HepG2 (cell line): ENCODE measurements around the gene PPP1R18. TPM values are rescaled to one million over a fixed set of nuclear protein-coding genes. Genes with fewer than 3 reads are reported as not detected.

Experiments used
- AFF4 ChIP-seq: sonication (generic); formaldehyde crosslinking; IDR thresholded peaks from 2 replicates; pipeline ENCODE4 v1.4.0; 2020; ENCODE audit warnings: missing genetic modification reagents
- ATF7 ChIP-seq, 2 experiments: fragments of 450-650 bp in 1 of 2; sonication (generic) in 1 of 2; formaldehyde crosslinking in 1 of 2; IDR thresholded peaks; 2 replicates each; pipeline versions ENCODE4 v1.4.0 to v1.6.1; 2016 to 2020; ENCODE audit warnings: antibody characterized with exemption in 1 of 2, mild to moderate bottlenecking in 1 of 2, missing genetic modification reagents in 1 of 2
- ESRRA ChIP-seq: sonication (generic); formaldehyde crosslinking; IDR thresholded peaks from 2 replicates; pipeline ENCODE4 v1.5.1; 2020; ENCODE audit warnings: mild to moderate bottlenecking, low read depth, missing genetic modification reagents
- HNF1B ChIP-seq: sonication (generic); formaldehyde crosslinking; IDR thresholded peaks from 2 replicates; pipeline ENCODE4 v1.5.1; 2020; ENCODE audit warnings: mild to moderate bottlenecking, moderate library complexity, missing genetic modification reagents
- HNRNPH1 ChIP-seq: fragments of 200-400 bp; formaldehyde crosslinking; optimal IDR thresholded peaks from 2 replicates; pipeline ENCODE3; 2017; ENCODE audit warnings: mild to moderate bottlenecking, low read depth, low read length
- MYNN ChIP-seq: sonication (generic); formaldehyde crosslinking; IDR thresholded peaks from 2 replicates; pipeline ENCODE4 v1.4.0; 2020; ENCODE audit warnings: mild to moderate bottlenecking, low read depth, missing genetic modification reagents
- NFAT5 ChIP-seq: sonication (generic); formaldehyde crosslinking; IDR thresholded peaks from 2 replicates; pipeline ENCODE4 v1.4.0; 2020; ENCODE audit warnings: missing genetic modification reagents
- RFX5 ChIP-seq: IDR thresholded peaks from 2 replicates; pipeline ENCODE4 v1.6.1; 2011; ENCODE audit warnings: low read depth, low read length, improper control_type of control experiment
- RFXANK ChIP-seq: IDR thresholded peaks from 2 replicates; pipeline ENCODE4 v1.6.1; 2016
- SMC3 ChIP-seq: IDR thresholded peaks from 2 replicates; pipeline ENCODE4 v1.6.1; 2011; ENCODE audit warnings: low read length, improper control_type of control experiment
- TEF ChIP-seq: sonication (generic); formaldehyde crosslinking; IDR thresholded peaks from 2 replicates; pipeline ENCODE4 v1.5.0; 2020; ENCODE audit warnings: missing genetic modification reagents
- TOE1 ChIP-seq: sonication (generic); formaldehyde crosslinking; IDR thresholded peaks from 2 replicates; pipeline ENCODE4 v1.4.0; 2020; ENCODE audit warnings: mild to moderate bottlenecking, missing genetic modification reagents
- ZBTB38 ChIP-seq: sonication (generic); formaldehyde crosslinking; IDR thresholded peaks from 2 replicates; pipeline ENCODE4 v1.5.1; 2020; ENCODE audit warnings: mild to moderate bottlenecking, missing genetic modification reagents
- ZFAT ChIP-seq: sonication (generic); formaldehyde crosslinking; conservative IDR thresholded peaks from 2 replicates; pipeline ENCODE4 v1.8.1; 2023; ENCODE audit warnings: missing genetic modification reagents, inconsistent platforms
- ZFP36L1 ChIP-seq: sonication (generic); formaldehyde crosslinking; IDR thresholded peaks from 2 replicates; pipeline ENCODE4 v1.8.0; 2022; ENCODE audit warnings: mild to moderate bottlenecking, missing genetic modification reagents, moderate library complexity
- ZNF501 ChIP-seq: sonication (generic); formaldehyde crosslinking; IDR thresholded peaks from 2 replicates; pipeline ENCODE4 v1.5.1; 2020; ENCODE audit warnings: mild to moderate bottlenecking, moderate library complexity, missing genetic modification reagents
- ZNF547 ChIP-seq: sonication (generic); formaldehyde crosslinking; IDR thresholded peaks from 2 replicates; pipeline ENCODE4 v1.5.1; 2020; ENCODE audit warnings: mild to moderate bottlenecking, missing genetic modification reagents
- ZSCAN9 ChIP-seq: IDR thresholded peaks from 2 replicates; pipeline ENCODE4 v1.6.1; 2016; ENCODE audit warnings: borderline replicate concordance
- polyA plus RNA-seq, 8 experiments: library from polyadenylated mRNA; depleted of rRNA in 3 of 8; stranded (reverse) in 7 of 8; unstranded in 1 of 8; fragments of >200 nt; fragmentation: Illumina TruSeq in 4 of 8; extraction: Trizol in 4 of 8; gene quantifications; 2 replicates each; pipeline versions ENCODE4 v1.2.1 to v1.2.3, GENCODE V29; 2011 to 2016; ENCODE audit warnings: low read depth in 4 of 8, missing spikeins in 1 of 8, mixed read lengths in 1 of 8; ENCODE audit not compliant: insufficient read depth in 1 of 8
- total RNA-seq, 5 experiments: library from RNA; depleted of rRNA; stranded (reverse); fragments of >200 nt; fragmentation: Illumina TruSeq; extraction: Trizol; gene quantifications; 2 replicates each; pipeline ENCODE4 v1.2.3, GENCODE V29; 2016; ENCODE audit warnings: low read depth in 1 of 5

The PPP1R18 gene
- total and polyA plus RNA-seq, 2 of the 13 experiments (the other 11 are each of a cell fraction or from before 2014, with no cell fraction given): 4.9 to 9.2 TPM

GRCh38 chr6:30722280-30723112 lies 36.1 kb upstream of the PPP1R18 start (continued):
- TF ChIP-seq MYNN (CRISPR knock-in tag) (no peak), SMC3 (peak; percentile 98), ZFAT (CRISPR knock-in tag) (no peak), TOE1 (CRISPR knock-in tag) (no peak; the same call in 1 of the 2 replicates), HNF1B (CRISPR knock-in tag) (0 out of 2 replicates have a peak, but pooled peaks have one; percentile 56), AFF4 (CRISPR knock-in tag) (no peak), HNRNPH1 (no peak), ESRRA (CRISPR knock-in tag) (no peak), RFXANK (CRISPR knock-in tag) (no peak), ZSCAN9 (CRISPR knock-in tag) (no peak), NFAT5 (CRISPR knock-in tag) (0 out of 2 replicates have a peak, but pooled peaks have one; percentile 43), TEF (CRISPR knock-in tag) (no peak), ZNF547 (no peak), ZNF501 (no peak), ZBTB38 (CRISPR knock-in tag) (no peak), RFX5 (no peak), ATF7 (IDR thresholded peaks at IDR 0.05) (no peak), ATF7 (CRISPR knock-in tag; IDR thresholded peaks at IDR 0.05) (no peak), ZFP36L1 (CRISPR knock-in tag) (0 out of 2 replicates have a peak, but pooled peaks have one; percentile 69)
